Uterus (tissue), 4 donors: ENCODE results near the gene FRMD4B. TPM values are rescaled to one million over a fixed set of nuclear protein-coding genes. Genes with fewer than 3 reads are reported as not detected.
A peak's percentile ranks its signal among the peaks of the same experiment; 100 is the strongest.

ENCODE experiments used
- DNase-seq, 2 donors: peaks; one replicate each; pipeline ENCODE4 v3.0.0-alpha.2; 2019 to 2020
- H3K27ac ChIP-seq, 2 donors: fragments of 200-600 bp; sonication (generic); 1 replicate in 1 of 2; 2 replicates in 1 of 2; pipeline ENCODE4 v1.5.1; 2016 to 2018
- H3K27me3 ChIP-seq, 2 donors: fragments of 200-600 bp; sonication (generic); one replicate each; pipeline ENCODE4 v1.5.1; 2018 to 2019; ENCODE audit warnings: control low read depth in 1 of 2
- H3K36me3 ChIP-seq, 2 donors: fragments of 200-600 bp; sonication (generic); one replicate each; pipeline ENCODE4 v1.5.1; 2019; ENCODE audit warnings: control low read depth in 1 of 2
- H3K4me1 ChIP-seq, 2 donors: fragments of 200-600 bp; sonication (generic); one replicate each; pipeline ENCODE4 v1.5.1; 2018 to 2019; ENCODE audit warnings: control low read depth in 1 of 2
- H3K4me3 ChIP-seq, 2 donors: fragments of 200-600 bp; sonication (generic); 1 replicate in 1 of 2; 2 replicates in 1 of 2; pipeline ENCODE4 v1.5.1; 2018 to 2019; ENCODE audit warnings: mild to moderate bottlenecking in 1 of 2
- H3K9me3 ChIP-seq, 2 donors: fragments of 200-600 bp; sonication (generic); one replicate each; pipeline ENCODE4 v1.5.1; 2019; ENCODE audit warnings: control low read depth in 1 of 2
- POLR2A ChIP-seq, 2 donors: fragments of 450-650 bp; IDR thresholded peaks; one replicate each; pipeline ENCODE4 v1.6.1; 2016; ENCODE audit warnings: antibody characterized with exemption in 2 of 2, mild to moderate bottlenecking in 1 of 2, moderate library complexity in 1 of 2
- intact Hi-C: fragments of 100-400 bp; cut with DNase I; formaldehyde crosslinking; loops from one replicate; pipeline ENCODE4 v1.15.1; 2023; ENCODE audit warnings: low total_unique reads
- total RNA-seq, 4 donors: library from RNA; depleted of rRNA in 3 of 4; stranded (reverse); fragments of >200 nt in 3 of 4; gene quantifications; one replicate each; pipeline versions ENCODE4 v1.1.0 to v1.2.4, GENCODE V29; 2014 to 2023
- TF ChIP-seq, protein P1 (sequence below), 4 experiments: fragments of 200-600 bp in 2 of 4; fragments of 450-650 bp in 2 of 4; sonication (generic) in 2 of 4; IDR thresholded peaks; one replicate each; pipeline ENCODE4 v1.5.1; 2016 to 2019; ENCODE audit warnings: antibody characterized with exemption in 4 of 4, mild to moderate bottlenecking in 2 of 4, moderate library complexity in 1 of 4
- donor health status: DM: yes; HTN: yes; CAD: no.

FRMD4B gene
- total RNA-seq, 4 donors from 2014 or later: 9.4 to 87.0 (median 23.6) TPM

GRCh38 chr3:69306239-69307185 lies 79.4 kb downstream of the FRMD4B start:
- no peaks in the 10 kb centered on the region for H3K27me3 ChIP-seq
- DNase-seq: peak; percentile 74 to 82
- H3K4me3 ChIP-seq: no peak overlapping the region
- no peaks in the 10 kb centered on the region for H3K9me3 ChIP-seq
- H3K27ac ChIP-seq: peak overlapping the region; percentile 81 to 82
- no peaks in the 10 kb centered on the region for H3K4me1 ChIP-seq
- H3K36me3 ChIP-seq: no peaks in the 10 kb centered on the region
- intact Hi-C loops: no loop called here
- TF ChIP-seq POLR2A (IDR thresholded peaks at IDR 0.05): no peak
- TF ChIP-seq, protein P1, sequence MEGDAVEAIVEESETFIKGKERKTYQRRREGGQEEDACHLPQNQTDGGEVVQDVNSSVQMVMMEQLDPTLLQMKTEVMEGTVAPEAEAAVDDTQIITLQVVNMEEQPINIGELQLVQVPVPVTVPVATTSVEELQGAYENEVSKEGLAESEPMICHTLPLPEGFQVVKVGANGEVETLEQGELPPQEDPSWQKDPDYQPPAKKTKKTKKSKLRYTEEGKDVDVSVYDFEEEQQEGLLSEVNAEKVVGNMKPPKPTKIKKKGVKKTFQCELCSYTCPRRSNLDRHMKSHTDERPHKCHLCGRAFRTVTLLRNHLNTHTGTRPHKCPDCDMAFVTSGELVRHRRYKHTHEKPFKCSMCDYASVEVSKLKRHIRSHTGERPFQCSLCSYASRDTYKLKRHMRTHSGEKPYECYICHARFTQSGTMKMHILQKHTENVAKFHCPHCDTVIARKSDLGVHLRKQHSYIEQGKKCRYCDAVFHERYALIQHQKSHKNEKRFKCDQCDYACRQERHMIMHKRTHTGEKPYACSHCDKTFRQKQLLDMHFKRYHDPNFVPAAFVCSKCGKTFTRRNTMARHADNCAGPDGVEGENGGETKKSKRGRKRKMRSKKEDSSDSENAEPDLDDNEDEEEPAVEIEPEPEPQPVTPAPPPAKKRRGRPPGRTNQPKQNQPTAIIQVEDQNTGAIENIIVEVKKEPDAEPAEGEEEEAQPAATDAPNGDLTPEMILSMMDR (IDR thresholded peaks at IDR 0.05): peak; percentile 83 to 91 (median 89)

DNA sequence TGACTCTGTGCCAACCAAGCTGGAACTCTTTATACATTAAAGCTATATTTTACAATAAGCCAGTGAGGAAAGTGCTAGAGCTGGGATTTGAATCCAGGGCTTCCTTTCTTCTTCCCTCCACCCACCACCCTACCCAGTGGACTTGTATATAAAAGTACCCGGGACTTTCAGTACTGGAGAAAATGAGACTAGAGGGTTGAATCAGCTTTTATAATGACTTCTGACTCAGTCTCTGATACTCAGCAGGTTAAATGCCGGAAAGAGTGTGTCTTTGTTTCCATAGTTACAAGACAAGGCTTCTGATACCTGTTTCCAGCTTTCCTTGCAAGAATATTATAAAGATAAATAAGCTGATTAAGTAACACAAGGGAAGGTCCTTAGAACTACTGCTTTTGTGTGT lies 80.9 kb downstream of the FRMD4B start:
- no peaks in the 10 kb centered on the region for H3K36me3 ChIP-seq

GRCh38 chr3:69304396-69304795 lies 81.5 kb downstream of the FRMD4B start:
- no peaks in the 10 kb centered on the region for H3K27me3 ChIP-seq
- H3K27ac ChIP-seq: no peak overlapping the region
- no peak for DNase-seq
- H3K36me3 ChIP-seq: no peaks in the 10 kb centered on the region
- no peak overlapping the region for H3K4me3 ChIP-seq
- TF ChIP-seq, protein P1 (IDR thresholded peaks at IDR 0.05): no peak
- no peak for TF ChIP-seq POLR2A (IDR thresholded peaks at IDR 0.05)
- no peaks in the 10 kb centered on the region for H3K9me3 ChIP-seq
- no peaks in the 10 kb centered on the region for H3K4me1 ChIP-seq
- intact Hi-C loops: no loop called here

More for the DNA sequence above, 80.9 kb downstream of the FRMD4B start:
- H3K4me1 ChIP-seq: no peaks in the 10 kb centered on the region
- H3K27ac ChIP-seq: peak overlapping the region in 1 of 2 donors; percentile 82
- TF ChIP-seq, protein P1 (IDR thresholded peaks at IDR 0.05): no peak
- TF ChIP-seq POLR2A (IDR thresholded peaks at IDR 0.05): no peak
- no peak for DNase-seq
- no peak overlapping the region for H3K4me3 ChIP-seq
- no peaks in the 10 kb centered on the region for H3K27me3 ChIP-seq
- no peaks in the 10 kb centered on the region for H3K9me3 ChIP-seq
- intact Hi-C loops: no loop called here

- peaks cover 0 to 6% of the 10 kb centered on the region in 2 donors for H3K4me1 ChIP-seq
- H3K9me3 ChIP-seq: no peaks in the 10 kb centered on the region
- H3K27me3 ChIP-seq: no peaks in the 10 kb centered on the region
- intact Hi-C loops: no loop called here
- no peaks in the 10 kb centered on the region for H3K36me3 ChIP-seq
- H3K27ac ChIP-seq: no peak overlapping the region
- no peak for DNase-seq
- TF ChIP-seq POLR2A (IDR thresholded peaks at IDR 0.05): no peak
- TF ChIP-seq, protein P1 (IDR thresholded peaks at IDR 0.05): no peak
- no peak overlapping the region for H3K4me3 ChIP-seq
Measured at GRCh38 chr3:69300296-69300695, 85.6 kb downstream of the FRMD4B start.

GRCh38 chr3:69299344-69299743 lies 86.5 kb downstream of the FRMD4B start:
- peaks cover 0 to 6% of the 10 kb centered on the region in 2 donors for H3K4me1 ChIP-seq
- H3K9me3 ChIP-seq: no peaks in the 10 kb centered on the region
- DNase-seq: no peak
- intact Hi-C loops: no loop called here
- TF ChIP-seq, protein P1 (IDR thresholded peaks at IDR 0.05): peak in 1 of 4 experiments; percentile 4
- TF ChIP-seq POLR2A (IDR thresholded peaks at IDR 0.05): no peak
- H3K27ac ChIP-seq: no peak overlapping the region
- no peak overlapping the region for H3K4me3 ChIP-seq
- no peaks in the 10 kb centered on the region for H3K27me3 ChIP-seq
- no peaks in the 10 kb centered on the region for H3K36me3 ChIP-seq
